H1 (cell line): Measurements from ENCODE around the gene MICA. TPM values are rescaled to one million over a fixed set of nuclear protein-coding genes. Genes with fewer than 3 reads are reported as not detected.

Experiments
- CTCF ChIA-PET: fragments of 300-600 bp; sonication (Branson Sonifier 250); formaldehyde crosslinking; loops from one replicate; lab custom pipeline; 2021; ENCODE audit not compliant: partially characterized antibody; lab: Charles Lee
- POLR2A ChIA-PET: fragments of 300-600 bp; sonication (Branson Sonifier 250); formaldehyde crosslinking; loops from one replicate; lab custom pipeline; 2021; ENCODE audit warnings: inconsistent platforms; ENCODE audit not compliant: partially characterized antibody; lab: Charles Lee
- DNase-seq, 2 experiments: peaks; one replicate each; pipeline versions ENCODE4 v3.0.0 to v3.0.0-alpha.2; 2010 to 2022; ENCODE audit warnings: low spot score in 2 of 2, low read depth in 1 of 2, mixed read lengths in 1 of 2
- FAIRE-seq: peaks from 2 replicates; lab custom pipeline; 2011; peaks lifted over from hg19 to GRCh38; lab: Jason Lieb, UNC
- H2AFZ ChIP-seq: 2 replicates; pipeline ENCODE4 v1.8.1; 2012; ENCODE audit warnings: low read length, inconsistent platforms
- H2AK5ac ChIP-seq: 2 replicates; pipeline ENCODE4 v1.6.1; 2013; ENCODE audit warnings: low read depth, low read length
- H2BK120ac ChIP-seq: replicated peaks from 2 replicates; pipeline ENCODE3; 2013; ENCODE audit warnings: low read depth, low read length, inconsistent platforms
- H2BK12ac ChIP-seq: 2 replicates; pipeline ENCODE4 v1.6.1; 2013; ENCODE audit warnings: low read depth, low read length
- H2BK15ac ChIP-seq: 2 replicates; pipeline ENCODE4 v1.6.1; 2013; ENCODE audit warnings: low read length
- H2BK20ac ChIP-seq: 2 replicates; pipeline ENCODE4 v1.6.1; 2013; ENCODE audit warnings: low read length
- H2BK5ac ChIP-seq: 2 replicates; pipeline ENCODE4 v1.6.1; 2013; ENCODE audit warnings: low read depth, low read length
- H3K14ac ChIP-seq: 2 replicates; pipeline ENCODE4 v1.6.1; 2013; ENCODE audit warnings: inconsistent platforms; ENCODE audit not compliant: insufficient read length
- H3K18ac ChIP-seq: 2 replicates; pipeline ENCODE4 v1.6.1; 2013; ENCODE audit warnings: low read length; ENCODE audit errors: extremely low read depth
- H3K23ac ChIP-seq: 2 replicates; pipeline ENCODE4 v1.6.1; 2013; ENCODE audit warnings: inconsistent platforms; ENCODE audit not compliant: insufficient read length
- H3K23me2 ChIP-seq: 2 replicates; pipeline ENCODE4 v1.6.1; 2013; ENCODE audit warnings: low read depth, low read length
- H3K27ac ChIP-seq: 2 replicates; pipeline ENCODE4 v1.6.1; 2011; ENCODE audit warnings: low read depth, low read length, inconsistent platforms
- H3K27me3 ChIP-seq, 4 experiments: replicated peaks in 1 of 4; 1 replicate in 1 of 4; 2 replicates in 3 of 4; pipeline versions ENCODE4 v1.6.1 to v1.8.1; 2011 to 2013; ENCODE audit warnings: low read length in 3 of 4, mild to moderate bottlenecking in 3 of 4, inconsistent platforms in 2 of 4, mixed read lengths in 2 of 4, moderate library complexity in 1 of 4; ENCODE audit not compliant: control insufficient read depth in 3 of 4, insufficient read depth in 3 of 4; ENCODE audit errors: extremely low read depth in 1 of 4
- H3K36me3 ChIP-seq, 4 experiments: 2 replicates each; pipeline versions ENCODE4 v1.6.1 to v1.8.1; 2011 to 2013; ENCODE audit warnings: mild to moderate bottlenecking in 4 of 4, low read length in 3 of 4, moderate library complexity in 2 of 4, control low read depth in 1 of 4, inconsistent platforms in 1 of 4; ENCODE audit not compliant: insufficient read depth in 4 of 4, control insufficient read depth in 2 of 4
- H3K4ac ChIP-seq: replicated peaks from 2 replicates; pipeline ENCODE3; 2013; ENCODE audit warnings: low read length, low read depth, mixed read lengths, inconsistent platforms; ENCODE audit not compliant: insufficient read length
- H3K4me1 ChIP-seq, 4 experiments: replicated peaks in 1 of 4; 1 replicate in 1 of 4; 2 replicates in 3 of 4; pipeline versions ENCODE4 v1.6.1 to v1.8.1; 2011 to 2013; ENCODE audit warnings: low read length in 3 of 4, inconsistent platforms in 2 of 4, mixed read lengths in 1 of 4; ENCODE audit not compliant: insufficient read depth in 4 of 4, control insufficient read depth in 3 of 4
- H3K4me2 ChIP-seq, 2 experiments: 2 replicates each; pipeline versions ENCODE4 v1.6.1 to v1.8.1; 2011 to 2013; ENCODE audit warnings: low read depth in 2 of 2, low read length in 2 of 2, control low read depth in 1 of 2, inconsistent platforms in 1 of 2, mild to moderate bottlenecking in 1 of 2; ENCODE audit not compliant: insufficient read depth in 1 of 2
- H3K4me3 ChIP-seq, 4 experiments: fragments of 200-600, 300-600 bp in 1 of 4; sonication (generic), shearing (Covaris generic), sonication (Bioruptor Twin) in 1 of 4; 2 replicates each; pipeline versions ENCODE4 v1.5.1 to v1.8.1; 2011 to 2016; ENCODE audit warnings: low read length in 4 of 4, low read depth in 3 of 4, control low read depth in 2 of 4, inconsistent platforms in 2 of 4, mild to moderate bottlenecking in 2 of 4, mixed read lengths in 1 of 4, moderate library complexity in 1 of 4; ENCODE audit not compliant: insufficient read depth in 2 of 4; ENCODE audit errors: extremely low read depth in 1 of 4
- H3K56ac ChIP-seq: replicated peaks from 2 replicates; pipeline ENCODE3; 2013; ENCODE audit warnings: low read depth, mild to moderate bottlenecking, mixed read lengths, low read length, inconsistent platforms; ENCODE audit not compliant: insufficient read length
- H3K79me1 ChIP-seq: 2 replicates; pipeline ENCODE4 v1.6.1; 2013; ENCODE audit warnings: low read depth, low read length, control low read depth
- H3K79me2 ChIP-seq, 2 experiments: 2 replicates each; pipeline versions ENCODE4 v1.6.1 to v1.8.1; 2012 to 2013; ENCODE audit warnings: low read length in 2 of 2, mild to moderate bottlenecking in 2 of 2, inconsistent platforms in 1 of 2; ENCODE audit not compliant: insufficient read depth in 2 of 2, control insufficient read depth in 1 of 2
- H3K9ac ChIP-seq, 4 experiments: replicated peaks in 1 of 4; 1 replicate in 1 of 4; 2 replicates in 3 of 4; pipeline versions ENCODE4 v1.6.1 to v1.8.1; 2011 to 2013; ENCODE audit warnings: low read depth in 3 of 4, low read length in 3 of 4, control low read depth in 2 of 4, mild to moderate bottlenecking in 2 of 4, moderate library complexity in 2 of 4, inconsistent platforms in 1 of 4; ENCODE audit errors: extremely low read depth in 1 of 4
- H3K9me3 ChIP-seq, 2 experiments: 2 replicates each; pipeline versions ENCODE4 v1.6.1 to v1.8.1; 2012 to 2013; ENCODE audit warnings: mild to moderate bottlenecking in 2 of 2, moderate library complexity in 2 of 2, control low read depth in 1 of 2, inconsistent platforms in 1 of 2, low read depth in 1 of 2, low read length in 1 of 2, mixed read lengths in 1 of 2; ENCODE audit not compliant: insufficient read depth in 2 of 2
- H4K20me1 ChIP-seq, 2 experiments: replicated peaks in 1 of 2; 2 replicates each; pipeline versions ENCODE3 to v1.8.1; 2011 to 2013; ENCODE audit warnings: inconsistent platforms in 2 of 2, low read length in 2 of 2, mild to moderate bottlenecking in 1 of 2; ENCODE audit not compliant: insufficient read depth in 2 of 2, control insufficient read depth in 1 of 2
- H4K5ac ChIP-seq: 2 replicates; pipeline ENCODE4 v1.6.1; 2013; ENCODE audit warnings: low read length, low read depth, mixed read lengths, inconsistent platforms; ENCODE audit not compliant: insufficient read length
- H4K8ac ChIP-seq: 2 replicates; pipeline ENCODE4 v1.8.0; 2013; ENCODE audit warnings: mild to moderate bottlenecking, moderate library complexity, low read length, inconsistent platforms; ENCODE audit not compliant: insufficient read depth; ENCODE audit errors: extremely low read depth
- H4K91ac ChIP-seq: replicated peaks from 2 replicates; pipeline ENCODE3; 2013; ENCODE audit warnings: low read length, mixed read lengths, inconsistent platforms; ENCODE audit not compliant: insufficient read length
- HDAC2 ChIP-seq, 2 experiments: fragments of 300-600 bp in 1 of 2; sonication (generic) in 1 of 2; IDR thresholded peaks; 2 replicates each; pipeline ENCODE4 v1.6.1; 2011 to 2012; ENCODE audit warnings: low read depth in 2 of 2, low read length in 2 of 2, mild to moderate bottlenecking in 2 of 2, moderate library complexity in 2 of 2, borderline replicate concordance in 1 of 2, inconsistent platforms in 1 of 2
- HDAC6 ChIP-seq: IDR thresholded peaks from one replicate; pipeline ENCODE4 v1.7.1; 2012; ENCODE audit warnings: low read depth, mild to moderate bottlenecking, inconsistent platforms, low read length, moderate library complexity
- KDM4A ChIP-seq: IDR thresholded peaks from one replicate; pipeline ENCODE4 v1.7.1; 2012; ENCODE audit warnings: low read depth, mild to moderate bottlenecking, moderate library complexity, low read length, inconsistent platforms; ENCODE audit not compliant: severe bottlenecking
- MAFK ChIP-seq: IDR thresholded peaks from 2 replicates; pipeline ENCODE4 v1.6.1; 2012; ENCODE audit warnings: low read depth, mild to moderate bottlenecking, improper control_type of control experiment, low read length
- NANOG ChIP-seq: IDR thresholded peaks from 2 replicates; pipeline ENCODE4 v1.6.1; 2011; ENCODE audit warnings: low read length, low read depth, mild to moderate bottlenecking, inconsistent platforms; ENCODE audit not compliant: insufficient read depth, poor library complexity, severe bottlenecking
- SP1 ChIP-seq: IDR thresholded peaks from 2 replicates; pipeline ENCODE4 v1.6.1; 2011; ENCODE audit warnings: low read depth, low read length
- SP2 ChIP-seq: IDR thresholded peaks from 2 replicates; pipeline ENCODE4 v1.6.1; 2012; ENCODE audit warnings: mild to moderate bottlenecking, low read length, inconsistent platforms
- TCF12 ChIP-seq: IDR thresholded peaks from 2 replicates; pipeline ENCODE4 v1.6.1; 2011; ENCODE audit warnings: low read depth, mild to moderate bottlenecking, low read length
- WGBS, 2 experiments: shearing (Covaris generic) in 1 of 2; methylation state at CpG; one replicate each; pipeline versions ENCODE4 v1.1.6 to v1.1.7; 2013 to 2015; ENCODE audit warnings: low lambda C conversion rate in 2 of 2, mixed read lengths in 2 of 2, inconsistent platforms in 1 of 2, low coverage in 1 of 2, missing lambda C conversion rate in 1 of 2; ENCODE audit not compliant: insufficient replicate concordance in 2 of 2, insufficient coverage in 1 of 2, insufficient read length in 1 of 2; ENCODE audit errors: extremely low coverage in 1 of 2, missing lambda C conversion rate in 1 of 2; 5-methylcytosine and 5-hydroxymethylcytosine counted together
- polyA plus RNA-seq, 7 experiments: library from polyadenylated mRNA; depleted of rRNA in 3 of 7; stranded (reverse) in 5 of 7; unstranded in 2 of 7; fragments of >200 nt in 5 of 7; fragments of 200-250 nt in 2 of 7; gene quantifications; 1 replicate in 5 of 7; 2 replicates in 1 of 7; 4 replicates in 1 of 7; pipeline versions ENCODE4 v1.2.1 to v1.2.3, GENCODE V29; 2011 to 2013; ENCODE audit warnings: missing spikeins in 2 of 7, mixed read lengths in 2 of 7
- total RNA-seq: library from RNA; stranded (reverse); fragmentation: NEBNext Ultra II Directional; extraction: Animal tissue kit (Norgen Biotek cat#: 25700); gene quantifications from 2 replicates; pipeline ENCODE4 v1.2.1, GENCODE V29; 2021

Gene MICA
- total and polyA plus RNA-seq, 2 of the 8 experiments (the other 6 are each of a cell fraction or from before 2014, with no cell fraction given) = 12.5 to 16.3 TPM

- no peak overlapping the region; a peak in 1 of 4 replicates for H3K4me2 ChIP-seq
- H4K8ac ChIP-seq = no peak overlapping the region; the same call in 1 of the 2 replicates
- FAIRE-seq = no peak
- H3K4ac ChIP-seq = no peak overlapping the region
- peaks cover 3 to 25% (median 15%) of the 10 kb centered on the region in 4 experiments for H3K27me3 ChIP-seq
- H2AFZ ChIP-seq = no peak overlapping the region
- H3K27ac ChIP-seq = no peak overlapping the region
- no peaks in the 10 kb centered on the region for H3K4me1 ChIP-seq
- no peak overlapping the region for H4K91ac ChIP-seq
- no peaks in the 10 kb centered on the region for H3K79me2 ChIP-seq
- H3K4me3 ChIP-seq = no peak overlapping the region
- no peaks in the 10 kb centered on the region for H3K79me1 ChIP-seq
- no peak overlapping the region for H3K23ac ChIP-seq
- no peak overlapping the region for H2BK120ac ChIP-seq
- no peak overlapping the region for H2BK20ac ChIP-seq
- no peak overlapping the region for H2BK5ac ChIP-seq
- H3K18ac ChIP-seq = no peak overlapping the region
- DNase-seq = no peak
- no peak overlapping the region for H2AK5ac ChIP-seq
- ChIA-PET POLR2A (no interaction called here), CTCF (interaction anchor here (0.7 to 1.7 kb wide), 2 partner anchors 12 to 15 kb away, joined by 3 to 4 read pairs; no protein-coding TSS in a partner anchor)
- no peak overlapping the region for H2BK15ac ChIP-seq
- peaks cover 0 to 2% of the 10 kb centered on the region in 2 experiments for H4K20me1 ChIP-seq
- peaks cover 0 to 10% (median 0%) of the 10 kb centered on the region in 4 experiments; a peak in 3 of 8 replicates for H3K36me3 ChIP-seq
- no peak overlapping the region for H3K9ac ChIP-seq
- H4K5ac ChIP-seq = no peak overlapping the region
- H3K23me2 ChIP-seq = peaks cover 4% of the 10 kb centered on the region; the same call in 1 of the 2 replicates
- no peaks in the 10 kb centered on the region for H3K9me3 ChIP-seq
- no peak overlapping the region for H3K56ac ChIP-seq
- no peak overlapping the region for H2BK12ac ChIP-seq
- WGBS, 2 experiments = 80% methylated on average over 11 of the region's 11 CpGs; no CpG with 5 or more reads in 1 of the 2 experiments
- H3K14ac ChIP-seq = no peak overlapping the region
- TF ChIP-seq HDAC2 (IDR thresholded peaks at IDR 0.05; ENCODE audit: borderline replicate concordance in 1 of 2, low read depth in 2 of 2, low read length in 2 of 2) (no peak), SP1 (no peak), SP2 (no peak), KDM4A (no peak), NANOG (no peak), HDAC6 (no peak), TCF12 (no peak), MAFK (no peak)
Observed at GRCh38 chr6:31354864-31355582, 48.4 kb upstream of the MICA start.
